ENCODE results near the gene CTSK.

DNA sequence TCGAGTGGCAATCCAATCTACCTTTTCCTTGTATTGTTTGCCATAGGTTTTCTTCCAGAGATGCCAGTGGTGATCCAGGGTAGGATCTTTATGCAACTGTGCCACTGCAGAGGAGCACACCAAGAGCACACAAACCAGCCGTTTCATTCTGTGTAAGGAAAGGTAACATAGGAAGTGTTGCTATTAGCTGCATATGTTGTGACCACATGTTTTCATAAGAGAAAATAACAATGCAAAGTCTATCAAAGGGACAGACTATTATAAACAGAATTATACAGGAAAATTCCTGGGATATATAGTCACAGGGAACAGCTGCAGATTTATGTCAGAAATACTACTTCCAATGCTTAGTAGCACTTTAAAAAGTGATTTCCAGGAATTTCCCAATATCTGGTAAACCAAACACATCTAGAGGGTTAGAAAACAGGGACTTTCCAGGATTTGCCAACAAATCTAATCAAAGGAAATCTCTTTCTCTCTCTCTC is 43.4 kb downstream of the CTSK start:
- TF ChIP-seq, protein P1, sequence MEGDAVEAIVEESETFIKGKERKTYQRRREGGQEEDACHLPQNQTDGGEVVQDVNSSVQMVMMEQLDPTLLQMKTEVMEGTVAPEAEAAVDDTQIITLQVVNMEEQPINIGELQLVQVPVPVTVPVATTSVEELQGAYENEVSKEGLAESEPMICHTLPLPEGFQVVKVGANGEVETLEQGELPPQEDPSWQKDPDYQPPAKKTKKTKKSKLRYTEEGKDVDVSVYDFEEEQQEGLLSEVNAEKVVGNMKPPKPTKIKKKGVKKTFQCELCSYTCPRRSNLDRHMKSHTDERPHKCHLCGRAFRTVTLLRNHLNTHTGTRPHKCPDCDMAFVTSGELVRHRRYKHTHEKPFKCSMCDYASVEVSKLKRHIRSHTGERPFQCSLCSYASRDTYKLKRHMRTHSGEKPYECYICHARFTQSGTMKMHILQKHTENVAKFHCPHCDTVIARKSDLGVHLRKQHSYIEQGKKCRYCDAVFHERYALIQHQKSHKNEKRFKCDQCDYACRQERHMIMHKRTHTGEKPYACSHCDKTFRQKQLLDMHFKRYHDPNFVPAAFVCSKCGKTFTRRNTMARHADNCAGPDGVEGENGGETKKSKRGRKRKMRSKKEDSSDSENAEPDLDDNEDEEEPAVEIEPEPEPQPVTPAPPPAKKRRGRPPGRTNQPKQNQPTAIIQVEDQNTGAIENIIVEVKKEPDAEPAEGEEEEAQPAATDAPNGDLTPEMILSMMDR (IDR thresholded peaks at IDR 0.05): no peak
- TF ChIP-seq EP300 (IDR thresholded peaks at IDR 0.05): no peak
